SH-SY5Y (cell line): Measurements from ENCODE around the gene SKP2.

Source experiments
- GATA2 ChIP-seq: IDR thresholded peaks from 2 replicates; pipeline ENCODE4 v1.6.1; 2011; ENCODE audit warnings: mild to moderate bottlenecking, low read depth, low read length
- GATA3 ChIP-seq: IDR thresholded peaks from 2 replicates; pipeline ENCODE4 v1.6.1; 2011; ENCODE audit warnings: low read depth, mild to moderate bottlenecking, low read length, moderate library complexity

GRCh38 chr5:36179950-36180349 lies 28.0 kb downstream of the SKP2 start:
- TF ChIP-seq GATA2 (no peak), GATA3 (no peak)
